H1 (cell line): ENCODE data around the gene FAM83C.

Source experiments
- ATF2 ChIP-seq: IDR thresholded peaks from 2 replicates; pipeline ENCODE4 v1.6.1; 2012; ENCODE audit warnings: low read length, inconsistent platforms
- E2F6 ChIP-seq: IDR thresholded peaks from 2 replicates; pipeline ENCODE4 v1.6.1; 2012; ENCODE audit warnings: inconsistent platforms
- SIN3A ChIP-seq, 2 experiments: IDR thresholded peaks in 1 of 2; conservative IDR thresholded peaks in 1 of 2; 2 replicates each; pipeline ENCODE4 v1.6.1; 2011 to 2012; ENCODE audit warnings: low read length in 2 of 2, improper control_type of control experiment in 1 of 2, low read depth in 1 of 2, mild to moderate bottlenecking in 1 of 2
- TBP ChIP-seq: IDR thresholded peaks from 2 replicates; pipeline ENCODE4 v1.6.1; 2011; ENCODE audit warnings: low read depth, low read length, improper control_type of control experiment
- TF ChIP-seq, protein P1 (sequence below), 3 experiments: IDR thresholded peaks; 1 replicate in 2 of 3; 2 replicates in 1 of 3; pipeline versions ENCODE4 v1.5.1 to v1.6.1; 2011; ENCODE audit warnings: low read length in 3 of 3, mild to moderate bottlenecking in 3 of 3, inconsistent platforms in 2 of 3, low read depth in 1 of 3, moderate library complexity in 1 of 3; ENCODE audit not compliant: insufficient read depth in 1 of 3; ENCODE audit errors: control extremely low read depth in 1 of 3

DNA sequence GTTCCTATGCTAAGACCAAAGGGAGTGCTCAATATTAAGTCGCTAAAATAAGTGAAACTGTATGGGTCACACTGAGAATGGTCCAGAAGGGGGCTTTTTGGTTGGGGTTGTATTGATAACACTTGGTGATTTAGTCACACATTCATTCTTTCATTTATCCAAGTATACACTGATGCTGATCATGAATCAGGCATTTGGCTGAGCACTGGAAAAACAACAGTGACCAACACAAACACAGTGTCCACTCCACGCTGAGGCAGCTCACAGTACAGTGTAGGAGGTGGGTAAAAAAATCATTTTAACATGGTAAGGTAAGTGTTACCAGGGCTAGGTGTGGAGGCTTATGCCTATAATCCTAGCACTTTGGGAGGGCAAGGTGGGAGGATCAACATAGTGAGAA, 9.2 kb upstream of the FAM83C start:
- no peak for TF ChIP-seq E2F6
- TF ChIP-seq, protein P1, sequence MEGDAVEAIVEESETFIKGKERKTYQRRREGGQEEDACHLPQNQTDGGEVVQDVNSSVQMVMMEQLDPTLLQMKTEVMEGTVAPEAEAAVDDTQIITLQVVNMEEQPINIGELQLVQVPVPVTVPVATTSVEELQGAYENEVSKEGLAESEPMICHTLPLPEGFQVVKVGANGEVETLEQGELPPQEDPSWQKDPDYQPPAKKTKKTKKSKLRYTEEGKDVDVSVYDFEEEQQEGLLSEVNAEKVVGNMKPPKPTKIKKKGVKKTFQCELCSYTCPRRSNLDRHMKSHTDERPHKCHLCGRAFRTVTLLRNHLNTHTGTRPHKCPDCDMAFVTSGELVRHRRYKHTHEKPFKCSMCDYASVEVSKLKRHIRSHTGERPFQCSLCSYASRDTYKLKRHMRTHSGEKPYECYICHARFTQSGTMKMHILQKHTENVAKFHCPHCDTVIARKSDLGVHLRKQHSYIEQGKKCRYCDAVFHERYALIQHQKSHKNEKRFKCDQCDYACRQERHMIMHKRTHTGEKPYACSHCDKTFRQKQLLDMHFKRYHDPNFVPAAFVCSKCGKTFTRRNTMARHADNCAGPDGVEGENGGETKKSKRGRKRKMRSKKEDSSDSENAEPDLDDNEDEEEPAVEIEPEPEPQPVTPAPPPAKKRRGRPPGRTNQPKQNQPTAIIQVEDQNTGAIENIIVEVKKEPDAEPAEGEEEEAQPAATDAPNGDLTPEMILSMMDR (IDR thresholded peaks at IDR 0.05; ENCODE audit: control extremely low read depth in 1 of 3, insufficient read depth in 1 of 3, low read depth in 1 of 3, low read length in 3 of 3) = no peak
- TF ChIP-seq TBP = no peak
- no peak for TF ChIP-seq ATF2
- no peak for TF ChIP-seq SIN3A (conservative IDR thresholded peaks at IDR 0.05 in 1 of 2, IDR thresholded peaks at IDR 0.05 in 1 of 2; ENCODE audit: low read depth in 1 of 2, low read length in 2 of 2)
